HG02970 (cell line): Measurements from ENCODE around the gene TRIM47.
A peak's percentile ranks its signal among the peaks of the same experiment; 100 is the strongest.
"Not testable (repeated sequence)": the region's sequence is repeated elsewhere in the genome, so short reads cannot be mapped to it uniquely, and the experiment has no call there.

Experiments
- ATAC-seq: cut with Tn5 transposase; IDR thresholded peaks from one replicate; pipeline ENCODE4 v1.9.1; 2021; ENCODE audit warnings: mild to moderate bottlenecking, moderate library complexity, moderate number of reproducible peaks; ENCODE audit not compliant: unreplicated experiment, low FRiP score

Gene TRIM47

DNA sequence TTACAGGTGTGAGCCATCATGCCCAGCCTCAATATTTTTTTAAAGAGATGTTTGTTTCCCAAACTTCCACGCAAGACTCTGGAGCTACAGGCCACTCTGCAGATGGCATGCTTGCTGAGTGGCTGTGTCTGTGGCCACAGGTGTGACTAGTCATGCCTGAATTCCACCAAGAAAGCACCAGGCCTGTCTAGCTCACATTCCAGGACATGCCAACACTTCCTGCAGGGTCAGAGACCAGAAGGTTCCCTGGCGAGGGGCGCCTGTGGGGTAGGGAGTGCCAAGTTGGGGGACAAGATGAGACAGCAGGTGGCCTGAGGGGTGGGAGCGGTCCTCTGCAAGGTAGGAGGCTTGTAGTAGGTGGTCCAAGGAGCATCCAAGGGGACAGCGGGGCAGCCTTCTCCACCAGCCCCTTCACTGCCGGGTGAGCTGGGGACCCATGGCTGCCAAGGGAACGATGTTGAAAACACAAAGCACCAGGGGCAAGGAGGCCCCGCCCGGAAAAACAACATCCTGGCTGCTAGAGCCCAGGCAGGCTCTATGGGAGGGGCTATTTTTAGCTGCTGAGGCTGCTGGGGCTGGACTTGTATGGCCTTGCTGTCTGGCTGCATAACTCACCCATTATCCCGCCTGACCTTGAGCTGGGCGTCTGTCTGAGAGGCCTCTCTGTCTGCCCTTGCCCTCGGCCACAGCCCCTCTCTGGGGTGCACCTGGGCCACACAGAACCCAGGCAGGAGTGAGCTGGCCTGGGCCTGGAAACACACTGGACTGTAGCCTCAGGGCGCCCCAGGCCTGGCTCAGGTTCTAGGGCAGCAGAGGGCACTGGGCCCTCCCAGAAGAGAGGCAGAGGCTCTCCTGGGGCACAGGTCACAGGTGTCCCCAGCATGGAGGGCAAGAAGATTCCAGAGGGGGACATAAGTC lies 5.7 kb downstream of the TRIM47 start:
- ATAC-seq, result no peak

DNA sequence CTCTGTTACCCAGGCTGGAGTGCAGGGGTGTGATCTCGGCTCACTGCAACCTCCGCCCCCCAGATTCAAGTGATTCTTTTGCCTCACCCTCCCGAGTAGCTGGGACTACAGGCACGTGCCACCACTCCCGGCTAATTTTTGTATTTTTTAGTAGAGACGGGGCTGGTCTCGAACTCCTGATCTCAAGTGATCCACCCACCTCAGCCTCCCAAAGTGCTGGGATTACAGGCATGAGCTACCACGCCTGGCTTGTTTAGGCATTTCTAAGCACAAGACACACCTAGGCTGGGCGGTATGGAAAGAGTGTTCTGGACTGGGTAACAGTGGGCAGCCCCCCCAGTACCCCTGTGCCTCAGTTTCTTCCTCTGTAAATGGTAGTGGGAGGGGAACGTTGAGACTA lies 8.2 kb downstream of the TRIM47 start:
- not testable (repeated sequence) for ATAC-seq

DNA sequence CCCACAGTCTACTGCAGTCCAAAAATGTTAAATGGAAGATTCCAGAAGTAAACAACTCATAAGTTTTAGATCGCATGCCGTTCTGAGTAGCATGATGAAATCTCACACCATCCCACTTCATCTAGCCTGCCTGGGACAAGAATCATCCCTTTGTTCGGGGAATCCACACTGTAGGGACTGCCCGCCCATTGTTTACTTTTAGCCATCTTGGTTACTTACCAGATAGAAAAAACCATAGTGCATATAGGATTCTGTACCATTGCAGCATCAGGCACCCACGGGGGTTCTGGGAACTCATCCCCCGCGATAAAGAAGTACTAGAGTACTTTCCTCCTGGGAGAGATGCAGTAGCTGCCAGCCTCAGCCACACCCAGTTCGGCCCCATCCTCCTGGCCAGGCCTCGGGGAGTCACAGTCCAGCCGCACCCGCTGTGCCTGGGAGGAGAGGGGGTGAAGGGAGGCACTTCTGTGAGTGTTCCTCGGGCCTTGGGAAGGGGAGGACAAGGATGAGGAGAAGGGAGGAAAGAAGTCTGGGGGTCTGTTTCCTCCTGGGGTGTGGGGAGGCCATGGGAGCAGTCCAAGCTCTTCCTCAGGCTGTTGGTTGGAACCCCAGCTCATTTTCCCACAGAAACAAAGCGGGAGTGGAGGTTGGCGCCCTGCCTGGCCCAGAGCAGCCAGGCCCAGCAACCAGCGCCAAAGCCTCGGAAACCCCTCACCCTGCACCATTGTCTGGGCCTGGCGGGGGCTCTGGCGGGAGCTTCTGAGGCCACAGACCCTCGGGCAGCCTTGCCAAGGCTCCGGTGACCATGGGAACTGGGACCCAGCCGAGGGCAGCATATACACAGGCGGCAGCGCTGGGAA lies 8.9 kb downstream of the TRIM47 start:
- no peak for ATAC-seq

DNA sequence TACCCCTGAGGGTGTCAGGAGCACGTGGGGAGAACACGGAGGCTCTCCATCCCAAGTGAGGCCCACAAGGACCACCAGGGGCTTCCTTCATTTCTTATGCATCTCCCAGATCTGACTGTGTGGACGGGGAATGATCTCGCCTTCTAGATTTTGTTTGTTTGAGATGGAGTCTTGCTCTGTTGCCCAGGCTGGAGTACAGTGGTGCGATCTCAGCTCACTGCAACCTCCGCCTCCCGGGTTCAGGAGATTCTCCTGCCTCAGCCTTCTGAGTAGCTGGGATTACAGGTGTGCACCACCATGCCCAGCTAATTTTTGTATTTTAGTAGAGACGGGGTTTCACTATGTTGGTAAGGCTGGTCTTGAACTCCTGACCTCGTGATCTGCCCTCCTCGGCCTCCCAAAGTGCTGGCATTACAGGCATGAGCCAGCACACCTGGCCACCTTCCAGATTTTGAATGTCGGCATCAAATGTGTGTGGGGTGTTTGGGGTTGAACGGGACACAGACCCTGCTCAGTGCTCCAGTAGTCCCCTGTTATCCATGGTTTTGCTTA lies 9.6 kb downstream of the TRIM47 start:
- not testable (repeated sequence) for ATAC-seq

DNA sequence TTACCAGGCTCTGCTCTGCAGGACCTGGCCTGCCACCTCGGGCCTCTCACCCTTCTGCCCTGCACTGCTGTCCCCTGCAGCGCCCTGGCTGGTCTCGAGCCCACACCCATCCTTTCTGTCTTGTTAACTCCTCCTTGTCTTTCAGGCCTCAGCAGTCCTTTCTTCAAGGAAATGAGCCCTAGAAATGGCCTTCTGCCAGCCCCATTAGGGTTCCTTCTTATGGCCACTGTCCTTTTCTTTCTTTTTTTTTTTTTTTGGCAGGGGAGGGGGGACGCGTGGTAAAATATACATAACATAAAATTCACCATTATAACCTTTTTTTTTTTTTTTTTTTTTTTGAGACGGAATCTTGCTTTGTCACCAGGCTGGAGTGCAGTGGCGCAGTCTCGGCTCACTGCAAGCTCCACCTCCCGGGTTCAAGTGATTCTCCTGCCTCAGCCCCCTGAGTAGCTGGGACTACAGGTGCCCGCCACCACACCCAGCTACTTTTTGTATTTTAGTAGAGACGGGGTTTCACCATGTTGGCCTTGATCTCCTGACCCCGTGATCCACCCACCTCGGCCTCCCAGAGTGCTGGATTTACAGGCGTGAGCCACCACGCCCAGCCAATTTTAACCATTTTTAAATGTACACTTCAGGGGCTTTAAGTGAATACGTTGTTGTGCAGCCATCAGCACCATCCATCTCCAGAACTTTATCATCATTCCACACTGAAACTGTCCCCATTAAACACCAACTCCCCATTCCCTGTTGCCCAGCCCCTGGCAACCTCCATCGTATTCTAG lies 12.8 kb downstream of the TRIM47 start:
- not testable (repeated sequence) for ATAC-seq

DNA sequence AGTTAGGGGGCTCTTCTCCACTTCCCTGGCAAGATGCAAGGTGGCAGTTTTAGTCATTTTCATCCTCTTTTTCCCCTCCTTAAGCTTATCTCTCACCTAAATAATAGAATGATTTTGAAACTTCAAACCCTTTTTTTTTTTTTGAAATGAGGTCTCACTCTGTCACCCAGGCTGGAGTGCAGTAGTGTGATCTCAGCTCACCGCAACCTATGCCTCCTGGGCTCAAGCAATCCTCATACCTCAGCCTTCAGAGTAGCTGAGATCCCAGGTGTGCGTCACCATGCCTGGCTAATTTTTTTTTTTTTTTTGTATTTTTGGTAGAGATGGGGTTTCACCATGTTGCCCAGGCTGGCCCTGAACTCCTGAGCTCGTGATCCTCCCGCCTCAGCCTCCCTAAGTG lies 13.5 kb downstream of the TRIM47 start:
- not testable (repeated sequence) for ATAC-seq

DNA sequence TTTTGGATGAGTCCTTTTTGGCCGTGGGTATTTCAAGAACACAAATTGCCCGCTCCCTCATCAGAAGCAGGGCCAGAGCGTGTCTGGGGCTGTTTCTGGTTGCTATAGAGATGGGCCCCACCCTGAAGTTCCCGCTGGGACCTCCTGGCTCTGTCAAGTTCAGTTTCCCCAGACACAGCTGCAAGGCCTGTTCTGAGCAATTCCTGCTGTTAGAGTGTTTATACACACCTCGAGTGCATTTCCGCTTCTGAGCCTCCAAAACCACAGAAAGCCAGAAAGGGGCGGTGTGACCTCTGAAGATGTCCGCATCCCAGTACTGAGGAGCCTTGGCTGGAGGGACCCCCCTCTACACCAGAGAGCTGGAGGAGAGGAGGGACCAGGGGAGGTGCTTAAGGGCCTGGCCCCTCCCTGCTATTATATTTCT lies 13.9 kb downstream of the TRIM47 start:
- ATAC-seq, result peak; percentile 73

DNA sequence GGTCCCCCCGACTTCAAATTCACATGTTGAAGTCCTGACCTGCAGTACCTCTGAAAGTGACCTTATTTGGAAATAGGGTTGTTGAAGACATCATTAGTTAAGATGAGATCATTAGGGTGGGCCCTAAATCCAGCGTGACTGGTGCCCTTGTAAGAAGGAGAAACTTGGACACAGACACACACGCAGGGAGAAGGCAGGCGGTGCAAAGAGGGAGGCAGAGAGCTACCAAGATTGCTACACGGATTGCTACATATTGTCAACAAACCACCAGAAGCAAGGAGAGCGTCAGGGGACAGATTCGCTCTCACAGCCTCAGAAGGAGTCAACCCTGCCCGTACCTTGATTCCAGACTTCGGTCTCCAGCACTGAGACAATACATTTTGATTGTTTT lies 16.5 kb downstream of the TRIM47 start:
- ATAC-seq, result no peak

DNA sequence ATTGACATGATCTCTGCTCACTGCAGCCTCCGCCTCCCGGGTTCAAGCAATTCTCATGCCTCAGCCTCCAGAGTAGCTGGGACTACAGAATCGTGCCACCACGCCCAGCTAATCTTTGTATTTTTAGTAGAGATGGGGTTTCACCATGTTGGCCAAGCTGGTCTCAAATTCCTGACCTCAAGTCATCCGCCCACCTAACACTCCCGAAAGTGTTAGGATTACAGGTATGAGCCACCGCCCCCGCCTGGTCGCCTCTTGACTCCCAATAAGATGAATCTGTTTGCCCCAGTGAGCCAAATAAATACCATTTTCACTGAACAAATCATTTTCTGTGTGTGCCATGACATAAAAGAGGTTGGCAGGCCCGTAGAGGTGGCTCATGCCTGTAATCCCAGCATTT lies 19.0 kb downstream of the TRIM47 start:
- ATAC-seq, result not testable (repeated sequence)

DNA sequence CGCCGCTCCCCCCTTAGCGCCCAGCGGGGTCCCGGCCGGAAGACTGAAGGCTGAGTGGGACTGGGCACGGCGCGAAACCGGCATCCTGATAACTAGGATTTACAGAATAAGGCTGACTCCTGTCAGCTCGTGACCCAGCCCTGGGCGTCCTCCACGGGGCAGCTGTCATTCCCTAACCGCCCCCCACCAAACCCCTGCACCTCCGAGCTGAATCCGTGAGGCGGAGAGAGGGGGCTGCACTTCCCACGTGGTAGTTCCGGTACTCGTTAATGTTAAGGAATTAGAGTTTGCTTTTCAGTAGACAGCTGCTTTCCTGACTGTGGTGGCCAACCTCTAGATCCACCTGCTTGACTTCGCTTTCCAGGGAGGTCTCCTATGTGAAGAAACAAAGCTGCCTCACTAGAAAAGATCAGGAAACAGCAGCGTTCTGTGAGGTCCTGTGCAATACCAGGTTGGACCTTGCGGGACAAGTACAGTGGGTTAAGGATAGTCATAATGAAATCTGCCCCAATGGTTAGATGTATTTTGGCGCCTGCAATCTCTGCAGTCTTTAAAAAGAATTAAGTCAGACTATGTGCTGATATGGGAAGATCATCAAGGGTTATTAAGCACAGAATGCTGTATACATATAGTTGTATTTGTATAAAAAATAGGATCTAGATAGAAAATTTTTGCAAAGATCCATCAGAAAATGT lies 22.2 kb downstream of the TRIM47 start:
- no peak for ATAC-seq

DNA sequence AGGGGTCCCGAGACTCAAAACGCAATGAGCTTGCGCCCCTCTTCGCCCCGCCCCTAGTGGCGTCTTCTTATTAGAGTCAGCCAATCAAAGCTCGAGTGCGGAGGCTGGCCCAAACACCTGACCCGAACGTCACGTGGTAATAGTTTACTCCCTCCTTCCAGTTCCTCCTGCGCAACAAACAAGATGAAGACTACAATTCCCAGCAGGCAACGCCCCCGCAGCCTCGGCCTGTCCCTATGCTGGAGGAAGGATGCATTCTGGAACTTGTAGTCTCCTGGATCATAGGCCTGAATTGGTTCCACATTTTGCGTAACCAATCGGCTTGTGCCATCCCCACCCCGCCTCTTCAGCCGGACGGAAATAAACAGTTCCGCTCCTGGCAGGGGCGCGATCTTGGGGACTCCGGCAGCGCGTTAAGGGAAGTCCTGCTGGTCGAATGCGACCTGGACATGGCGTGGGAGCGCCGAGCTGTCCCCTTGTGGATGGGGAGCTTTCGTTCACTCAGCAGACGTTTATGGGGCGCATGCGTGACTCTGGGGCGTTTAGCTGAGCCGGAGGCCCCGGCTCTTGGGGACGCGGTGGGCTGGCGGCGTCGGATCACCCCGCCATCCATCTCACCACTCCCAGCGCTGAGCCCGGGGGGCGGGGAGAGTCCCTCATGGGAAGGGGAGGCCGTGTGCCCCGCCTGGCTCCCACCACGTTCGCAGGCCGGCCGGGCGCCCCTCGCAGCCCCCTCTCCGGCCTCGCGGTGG lies 22.9 kb downstream of the TRIM47 start, which contains the start of gene WBP2:
Gene WBP2, minus strand, starts transcription at position 26 of the 752 bp plus-strand sequence. CDS start 38 bp downstream, outside the sequence.
- peak; percentile 85 for ATAC-seq

DNA sequence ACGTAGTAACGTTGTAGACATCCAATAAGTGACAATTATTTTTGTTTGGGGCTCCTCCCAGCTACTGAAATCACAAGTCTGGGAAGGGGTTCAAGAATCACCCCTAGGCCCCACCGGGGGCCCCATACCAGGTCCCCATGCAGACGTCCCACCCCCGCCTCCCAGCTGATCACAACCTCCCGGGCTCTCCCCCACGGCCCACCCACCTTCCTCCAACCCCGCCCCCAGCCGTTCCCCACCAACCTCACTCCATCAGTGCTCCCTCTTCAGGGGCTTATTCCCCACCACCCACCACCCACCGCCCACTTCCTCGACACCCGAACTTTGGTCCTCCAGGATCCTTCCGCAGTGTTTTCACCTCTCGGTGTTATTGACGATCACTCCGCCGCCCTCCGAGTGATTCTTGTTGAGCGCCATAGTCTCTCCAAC lies 23.5 kb downstream of the TRIM47 start:
- ATAC-seq, result peak; percentile 2

DNA sequence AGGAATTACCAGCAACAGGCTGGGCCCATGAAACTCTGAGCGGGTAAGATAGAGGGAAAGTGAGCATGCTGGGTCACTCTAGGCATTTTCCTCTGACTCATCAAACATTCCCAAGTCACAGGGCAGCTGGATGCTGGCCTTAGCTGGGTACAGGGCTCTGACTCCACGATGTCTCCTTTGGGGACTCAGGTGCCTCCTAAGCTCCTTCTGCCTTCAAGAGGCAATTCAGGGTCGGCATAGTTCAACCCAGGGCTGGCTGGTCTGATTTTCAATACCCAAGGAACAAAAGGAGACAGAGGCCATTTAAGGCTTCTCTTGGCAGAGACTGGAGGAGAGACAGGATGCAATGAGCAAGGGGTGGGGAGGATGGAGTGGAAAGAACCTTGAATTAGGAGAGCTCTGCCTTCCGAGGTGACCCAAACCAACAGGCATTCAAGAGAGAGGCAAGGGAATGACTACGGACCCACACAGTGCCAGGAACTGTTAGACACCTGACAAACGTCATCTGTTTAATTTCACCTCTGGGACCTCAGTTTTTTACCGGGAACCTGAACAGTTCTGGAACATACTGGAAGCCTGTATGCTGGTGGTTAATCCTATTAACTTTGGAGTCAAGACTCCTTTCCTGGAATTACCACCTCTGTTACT lies 24.2 kb downstream of the TRIM47 start:
- ATAC-seq, result no peak

DNA sequence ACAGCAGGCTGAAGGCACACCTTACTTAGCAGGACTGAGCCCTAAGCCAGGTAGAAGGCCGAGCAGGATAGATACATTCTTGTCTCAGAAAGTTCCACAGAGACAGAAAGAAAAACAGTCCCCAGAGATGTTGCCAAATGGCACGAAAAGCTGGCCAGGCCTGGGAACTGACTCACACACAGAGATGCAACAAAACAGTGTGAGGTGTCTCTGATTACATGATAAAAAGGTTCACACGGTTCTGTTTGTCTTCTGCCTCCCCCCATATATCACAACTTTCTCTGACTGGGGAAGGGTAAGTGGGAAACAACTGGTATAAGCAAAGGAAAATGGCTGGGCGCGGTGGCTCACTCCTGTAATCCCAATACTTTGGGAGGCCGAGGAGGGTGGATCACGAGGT lies 24.9 kb downstream of the TRIM47 start:
- ATAC-seq, result no peak

DNA sequence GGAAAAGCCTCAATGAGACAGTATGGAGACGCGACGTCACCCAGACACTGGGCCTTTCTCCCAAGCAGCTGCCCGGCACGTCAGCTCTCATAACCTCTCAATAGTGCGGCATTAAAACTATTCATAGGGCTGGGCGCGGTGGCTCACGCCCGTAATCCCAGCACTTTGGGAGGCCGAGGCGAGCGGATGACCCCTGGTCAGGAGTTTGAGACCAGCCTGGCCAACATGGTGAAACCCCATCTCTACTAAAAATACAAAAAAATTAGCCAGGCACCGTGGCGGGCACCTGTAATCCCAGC lies 26.7 kb downstream of the TRIM47 start:
- ATAC-seq, result not testable (repeated sequence)

DNA sequence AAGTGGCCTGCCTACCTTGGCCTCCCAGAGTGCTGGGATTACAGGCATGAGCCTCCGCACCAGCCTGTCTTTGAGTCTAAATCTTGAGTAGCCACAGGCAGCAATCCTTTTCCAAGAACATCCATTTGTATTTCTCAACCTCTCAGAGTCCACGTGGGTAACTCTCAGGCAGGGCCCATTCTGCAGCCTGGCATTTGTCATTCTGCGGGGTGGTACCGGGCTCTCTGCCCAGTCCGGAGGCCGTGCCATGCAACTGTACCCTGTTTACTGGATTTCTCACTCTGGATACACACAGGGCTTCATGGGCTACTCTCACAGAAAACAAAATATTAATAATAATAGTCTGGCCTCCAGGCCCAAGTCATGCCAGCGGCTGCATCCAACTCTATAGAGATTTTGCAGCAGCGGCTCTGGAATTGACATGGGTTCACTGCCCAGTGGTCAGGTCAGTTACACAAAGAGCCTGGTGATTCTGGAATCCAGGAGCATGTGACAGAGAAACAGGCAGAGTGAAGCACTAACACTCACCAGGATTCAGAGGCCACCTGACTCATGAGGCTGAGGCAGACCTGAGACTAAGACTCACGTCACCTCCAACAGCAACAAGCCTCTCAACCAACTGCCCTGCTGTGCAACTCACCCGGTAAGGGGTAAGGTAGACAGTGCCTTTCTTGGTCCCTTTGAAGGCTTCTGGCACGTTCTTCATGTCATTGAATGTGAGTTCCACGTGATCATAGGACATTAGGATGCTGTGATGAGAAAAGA lies 27.3 kb downstream of the TRIM47 start:
- no peak for ATAC-seq

DNA sequence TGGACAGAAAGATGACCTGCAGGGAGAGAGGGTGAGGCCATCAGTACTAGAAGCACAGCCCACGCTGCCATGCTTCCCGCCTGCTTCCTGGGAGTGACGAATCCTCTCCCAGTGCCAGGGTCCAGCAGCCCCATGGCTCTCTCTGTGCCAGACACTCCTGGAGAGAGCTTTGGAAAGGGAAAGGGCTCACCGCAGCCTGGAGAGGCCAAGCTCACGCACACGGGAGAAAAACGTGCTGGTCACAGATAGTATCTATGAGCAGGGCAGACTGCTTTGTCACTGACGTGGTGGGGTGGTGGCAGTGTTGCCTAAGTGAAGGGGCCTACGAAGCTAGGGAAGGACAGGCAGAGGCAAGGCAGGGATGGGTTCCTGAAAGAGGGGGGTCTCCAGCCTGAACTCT lies 28.7 kb downstream of the TRIM47 start:
- no peak for ATAC-seq

DNA sequence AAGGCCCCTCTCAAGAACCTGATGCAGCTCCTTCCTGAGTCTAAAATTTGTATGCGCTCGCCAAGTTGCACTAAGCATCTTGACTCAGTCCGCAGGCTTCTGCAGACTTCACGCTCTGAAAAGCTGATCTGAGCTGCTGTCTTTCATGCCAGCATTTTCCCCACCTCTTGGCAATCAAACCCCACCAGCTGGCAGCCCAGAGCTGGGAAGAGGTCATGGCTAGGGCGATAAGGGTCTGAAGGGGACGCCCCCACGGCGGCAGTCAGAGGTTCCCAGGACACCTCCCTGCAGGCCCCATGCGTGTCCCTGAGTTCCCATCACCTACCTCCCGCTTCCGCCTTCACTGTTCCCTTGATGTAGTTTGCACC lies 29.1 kb downstream of the TRIM47 start:
- no peak for ATAC-seq
